CD4-positive, alpha-beta T cell treated with Interleukin-4 for 4 hours (primary cell): ENCODE results near the gene NRG2.

Experiments used
- DNase-seq: peaks from one replicate; pipeline ENCODE4 v3.0.0-alpha.2; 2020

Gene NRG2

GRCh38 chr5:140005145-140005591, 37.9 kb downstream of the NRG2 start:
- no peak for DNase-seq

- DNase-seq, result no peak
Measured at GRCh38 chr5:140004174-140004573, 38.9 kb downstream of the NRG2 start.

GRCh38 chr5:140003519-140003918, 39.6 kb downstream of the NRG2 start:
- DNase-seq, result no peak

- DNase-seq, result no peak
Measured at GRCh38 chr5:140000332-140000731, 42.8 kb downstream of the NRG2 start.

- no peak for DNase-seq
Measured at GRCh38 chr5:139998837-139999236, 44.3 kb downstream of the NRG2 start.

GRCh38 chr5:139997276-139997675, 45.8 kb downstream of the NRG2 start:
- no peak for DNase-seq

GRCh38 chr5:139995929-139996328, 47.2 kb downstream of the NRG2 start:
- DNase-seq, result no peak

GRCh38 chr5:139994234-139994633, 48.9 kb downstream of the NRG2 start:
- DNase-seq, result no peak

- DNase-seq, result no peak
Measured at GRCh38 chr5:139985733-139986132, 57.4 kb downstream of the NRG2 start.

GRCh38 chr5:139985290-139985689, 57.8 kb downstream of the NRG2 start:
- no peak for DNase-seq

GRCh38 chr5:139984816-139985215, 58.3 kb downstream of the NRG2 start:
- DNase-seq, result no peak

- no peak for DNase-seq
Measured at GRCh38 chr5:139982975-139983240, 60.2 kb downstream of the NRG2 start.

GRCh38 chr5:139982157-139982974, 60.7 kb downstream of the NRG2 start:
- no peak for DNase-seq

GRCh38 chr5:139980765-139981164, 62.3 kb downstream of the NRG2 start:
- DNase-seq, result no peak

- DNase-seq, result no peak
Measured at GRCh38 chr5:139979943-139980342, 63.2 kb downstream of the NRG2 start.

- DNase-seq, result no peak
Measured at GRCh38 chr5:139979518-139979917, 63.6 kb downstream of the NRG2 start.

GRCh38 chr5:139976703-139977102, 66.4 kb downstream of the NRG2 start:
- DNase-seq, result no peak

- no peak for DNase-seq
Measured at GRCh38 chr5:139975942-139976341, 67.2 kb downstream of the NRG2 start.

GRCh38 chr5:139975306-139975705, 67.8 kb downstream of the NRG2 start:
- DNase-seq, result no peak

- no peak for DNase-seq
Measured at GRCh38 chr5:139974661-139975060, 68.4 kb downstream of the NRG2 start.

GRCh38 chr5:139971202-139971725, 71.8 kb downstream of the NRG2 start:
- no peak for DNase-seq

- DNase-seq, result no peak
Measured at GRCh38 chr5:139969318-139969717, 73.8 kb downstream of the NRG2 start.

GRCh38 chr5:139968547-139969261, 74.4 kb downstream of the NRG2 start:
- peak; percentile 79 for DNase-seq

- DNase-seq, result no peak
Measured at GRCh38 chr5:139967353-139967752, 75.7 kb downstream of the NRG2 start.
